Measurements from ENCODE around the gene UNC93A. TPM values are rescaled to one million over a fixed set of nuclear protein-coding genes. Genes with fewer than 3 reads are reported as not detected.
A peak's percentile ranks its signal among the peaks of the same experiment; 100 is the strongest.

Gene UNC93A
- total and polyA plus RNA-seq, 2 donors = 2.8 TPM

GRCh38 chr6:167268683-167269280 lies 22.3 kb upstream of the UNC93A start:
- Histone ChIP-seq H3K27ac (ENCODE audit: low read depth in 1 of 2, low read length in 1 of 2) (peak overlapping the region in 1 of 2 donors; percentile 31), H3K36me3 (ENCODE audit: control insufficient read depth in 2 of 2, insufficient read depth in 2 of 2, low read length in 1 of 2) (no peaks in the 10 kb centered on the region), H3K4me1 (ENCODE audit: control insufficient read depth in 2 of 2, insufficient read depth in 2 of 2, low read length in 2 of 2) (peaks cover 0 to 3% of the 10 kb centered on the region in 2 donors), H3K9me3 (ENCODE audit: control insufficient read depth in 2 of 2, insufficient read depth in 1 of 2, low read length in 1 of 2) (no peaks in the 10 kb centered on the region), H3K4me3 (ENCODE audit: low read length in 2 of 2) (no peak overlapping the region), H3K27me3 (ENCODE audit: control insufficient read depth in 2 of 2, insufficient read depth in 1 of 2, low read length in 1 of 2) (no peaks in the 10 kb centered on the region)
- 92% methylated on average over 20 of the region's 20 CpGs for WGBS
- no peak for DNase-seq (ENCODE audit: low read depth in 6 of 9, low spot score in 9 of 9)

- no peak for DNase-seq (ENCODE audit: low read depth in 6 of 9, low spot score in 9 of 9)
- Histone ChIP-seq H3K9me3 (ENCODE audit: control insufficient read depth in 2 of 2, insufficient read depth in 1 of 2, low read length in 1 of 2) (no peaks in the 10 kb centered on the region), H3K4me3 (ENCODE audit: low read length in 2 of 2) (no peak overlapping the region)
These were observed 20.4 kb upstream of the UNC93A start for GRCh38 chr6:167270499-167271311.

DNA sequence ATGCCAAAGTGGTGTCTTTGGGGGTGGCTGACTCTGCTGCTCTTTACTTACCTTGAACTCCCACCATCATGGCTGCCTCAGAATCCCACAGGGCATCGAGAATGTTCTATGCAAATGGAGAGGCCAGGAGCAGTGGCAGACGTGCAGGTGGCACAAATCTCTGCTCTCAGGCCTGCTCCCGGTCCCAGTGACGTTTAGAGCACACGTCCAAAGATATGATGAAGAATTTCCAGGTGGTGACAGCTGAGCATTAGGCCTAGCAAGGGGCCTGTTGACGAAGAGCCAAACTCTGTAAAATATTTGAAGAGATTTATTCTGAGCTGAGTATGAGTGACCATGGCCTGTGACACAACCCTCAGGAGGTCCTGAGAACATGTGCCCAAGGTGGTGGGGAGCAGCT lies 19.0 kb upstream of the UNC93A start:
- H3K9me3 ChIP-seq (ENCODE audit: control insufficient read depth in 2 of 2, insufficient read depth in 1 of 2, low read length in 1 of 2) = no peaks in the 10 kb centered on the region
- H3K27ac ChIP-seq (ENCODE audit: low read depth in 1 of 2, low read length in 1 of 2) = no peak overlapping the region
- H3K36me3 ChIP-seq (ENCODE audit: control insufficient read depth in 2 of 2, insufficient read depth in 2 of 2, low read length in 1 of 2) = no peaks in the 10 kb centered on the region
- 98% methylated on average over 6 of the region's 6 CpGs for WGBS
- no peak overlapping the region for H3K4me3 ChIP-seq (ENCODE audit: low read length in 2 of 2)
- DNase-seq (ENCODE audit: low read depth in 6 of 9, low spot score in 9 of 9) = no peak
- no peaks in the 10 kb centered on the region for H3K27me3 ChIP-seq (ENCODE audit: control insufficient read depth in 2 of 2, insufficient read depth in 1 of 2, low read length in 1 of 2)
- H3K4me1 ChIP-seq (ENCODE audit: control insufficient read depth in 2 of 2, insufficient read depth in 2 of 2, low read length in 2 of 2) = peaks cover 0 to 3% of the 10 kb centered on the region in 2 donors

More at GRCh38 chr6:167270499-167271311, 20.4 kb upstream of the UNC93A start:
- Histone ChIP-seq H3K36me3 (ENCODE audit: control insufficient read depth in 2 of 2, insufficient read depth in 2 of 2, low read length in 1 of 2) (no peaks in the 10 kb centered on the region), H3K4me1 (ENCODE audit: control insufficient read depth in 2 of 2, insufficient read depth in 2 of 2, low read length in 2 of 2) (peaks cover 0 to 3% of the 10 kb centered on the region in 2 donors), H3K27ac (ENCODE audit: low read depth in 1 of 2, low read length in 1 of 2) (no peak overlapping the region), H3K27me3 (ENCODE audit: control insufficient read depth in 2 of 2, insufficient read depth in 1 of 2, low read length in 1 of 2) (no peaks in the 10 kb centered on the region)
- 95% methylated on average over 26 of the region's 26 CpGs for WGBS

DNA sequence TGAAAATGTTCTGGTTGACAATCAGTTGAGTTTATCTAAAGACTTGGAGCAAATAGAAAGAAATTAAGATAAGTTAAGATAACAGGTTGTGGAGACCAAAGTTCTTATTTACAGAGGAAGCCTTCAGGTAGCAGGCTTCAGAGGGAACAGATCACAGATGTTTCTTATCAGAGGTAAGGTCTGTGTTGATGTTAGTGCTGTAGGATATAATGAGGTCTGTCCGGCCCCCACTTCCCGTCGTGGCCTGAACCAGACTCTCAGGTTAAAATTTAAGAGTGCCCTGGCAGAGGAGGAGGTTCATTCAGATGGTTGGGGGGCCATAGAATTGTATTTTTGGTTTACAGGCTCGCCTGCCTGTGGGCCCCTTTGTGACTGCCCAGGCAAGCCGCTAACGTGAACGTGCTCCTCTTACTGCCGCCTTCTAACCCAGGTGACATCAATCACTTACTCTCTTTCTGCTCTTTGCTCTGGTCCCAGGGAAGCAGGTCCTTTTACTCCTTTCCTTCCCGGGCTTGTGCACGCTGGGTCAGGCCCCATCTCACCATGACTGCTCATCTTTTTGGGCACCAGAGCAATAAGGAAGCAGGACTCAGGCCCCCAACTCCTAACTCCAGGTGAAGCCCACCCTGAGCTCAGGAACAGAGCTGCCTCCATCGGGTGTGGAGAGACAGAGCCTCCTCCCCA lies 18.3 kb upstream of the UNC93A start:
- DNase-seq (ENCODE audit: low read depth in 6 of 9, low spot score in 9 of 9) = no peak
- H3K4me3 ChIP-seq (ENCODE audit: low read length in 2 of 2) = no peak overlapping the region
- no peaks in the 10 kb centered on the region for H3K36me3 ChIP-seq (ENCODE audit: control insufficient read depth in 2 of 2, insufficient read depth in 2 of 2, low read length in 1 of 2)
- H3K27ac ChIP-seq (ENCODE audit: low read depth in 1 of 2, low read length in 1 of 2) = no peak overlapping the region
- WGBS = 77% methylated on average over 11 of the region's 11 CpGs
- no peaks in the 10 kb centered on the region for H3K9me3 ChIP-seq (ENCODE audit: control insufficient read depth in 2 of 2, insufficient read depth in 1 of 2, low read length in 1 of 2)
- H3K4me1 ChIP-seq (ENCODE audit: control insufficient read depth in 2 of 2, insufficient read depth in 2 of 2, low read length in 2 of 2) = peaks cover 0 to 3% of the 10 kb centered on the region in 2 donors
- H3K27me3 ChIP-seq (ENCODE audit: control insufficient read depth in 2 of 2, insufficient read depth in 1 of 2, low read length in 1 of 2) = no peaks in the 10 kb centered on the region

DNA sequence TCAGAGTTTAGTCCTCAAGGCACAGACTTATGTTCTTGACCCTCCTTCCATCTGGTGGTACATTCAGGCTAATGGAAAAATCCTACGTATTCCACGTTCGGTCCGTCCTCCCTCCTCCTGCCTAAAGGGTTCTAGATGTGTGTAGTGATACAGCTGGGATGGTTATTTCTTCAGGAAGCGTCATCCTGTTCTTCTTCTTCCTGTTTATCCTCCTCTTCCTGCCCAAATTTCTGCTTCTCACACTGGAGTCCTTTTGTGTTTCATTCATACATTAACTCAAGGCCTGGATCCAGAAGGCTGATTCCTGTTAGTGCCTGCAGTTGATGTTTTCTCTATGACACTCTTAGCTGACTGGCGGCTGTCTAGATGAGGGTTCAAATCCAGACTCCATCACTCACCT lies 16.8 kb upstream of the UNC93A start:
- H3K36me3 ChIP-seq (ENCODE audit: control insufficient read depth in 2 of 2, insufficient read depth in 2 of 2, low read length in 1 of 2) = no peaks in the 10 kb centered on the region
- WGBS = 96% methylated on average over 6 of the region's 6 CpGs
- H3K27ac ChIP-seq (ENCODE audit: low read depth in 1 of 2, low read length in 1 of 2) = no peak overlapping the region
- no peaks in the 10 kb centered on the region for H3K9me3 ChIP-seq (ENCODE audit: control insufficient read depth in 2 of 2, insufficient read depth in 1 of 2, low read length in 1 of 2)
- H3K4me3 ChIP-seq (ENCODE audit: low read length in 2 of 2) = no peak overlapping the region
- H3K27me3 ChIP-seq (ENCODE audit: control insufficient read depth in 2 of 2, insufficient read depth in 1 of 2, low read length in 1 of 2) = no peaks in the 10 kb centered on the region
- no peak for DNase-seq (ENCODE audit: low read depth in 6 of 9, low spot score in 9 of 9)
- peaks cover 0 to 5% of the 10 kb centered on the region in 2 donors for H3K4me1 ChIP-seq (ENCODE audit: control insufficient read depth in 2 of 2, insufficient read depth in 2 of 2, low read length in 2 of 2)

DNA sequence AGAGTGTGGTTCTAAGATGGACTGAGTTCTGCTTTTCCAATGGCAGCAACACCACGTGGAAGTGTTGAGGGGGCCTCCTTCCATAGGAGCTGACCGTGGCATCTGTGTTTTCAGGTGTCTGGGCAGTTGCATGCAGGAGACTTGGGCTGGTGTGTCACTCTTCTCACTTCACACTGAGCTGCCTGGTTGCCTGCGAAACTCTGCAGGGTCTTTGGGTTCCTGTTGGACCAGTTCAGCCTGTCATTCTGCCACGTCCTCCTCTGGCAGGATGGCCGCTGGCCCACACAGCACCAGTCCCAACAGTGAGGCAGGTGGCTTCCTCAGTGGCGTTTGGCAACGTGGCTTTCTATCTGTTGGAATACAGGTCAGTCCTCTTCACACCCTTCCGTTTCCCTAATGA lies 16.1 kb upstream of the UNC93A start:
- Histone ChIP-seq H3K4me1 (ENCODE audit: control insufficient read depth in 2 of 2, insufficient read depth in 2 of 2, low read length in 2 of 2) (peaks cover 0 to 6% of the 10 kb centered on the region in 2 donors), H3K4me3 (ENCODE audit: low read length in 2 of 2) (no peak overlapping the region), H3K27me3 (ENCODE audit: control insufficient read depth in 2 of 2, insufficient read depth in 1 of 2, low read length in 1 of 2) (no peaks in the 10 kb centered on the region), H3K9me3 (ENCODE audit: control insufficient read depth in 2 of 2, insufficient read depth in 1 of 2, low read length in 1 of 2) (no peaks in the 10 kb centered on the region), H3K36me3 (ENCODE audit: control insufficient read depth in 2 of 2, insufficient read depth in 2 of 2, low read length in 1 of 2) (no peaks in the 10 kb centered on the region), H3K27ac (ENCODE audit: low read depth in 1 of 2, low read length in 1 of 2) (no peak overlapping the region)
- no peak for DNase-seq (ENCODE audit: low read depth in 6 of 9, low spot score in 9 of 9)
- WGBS = 92% methylated on average over 8 of the region's 8 CpGs

DNA sequence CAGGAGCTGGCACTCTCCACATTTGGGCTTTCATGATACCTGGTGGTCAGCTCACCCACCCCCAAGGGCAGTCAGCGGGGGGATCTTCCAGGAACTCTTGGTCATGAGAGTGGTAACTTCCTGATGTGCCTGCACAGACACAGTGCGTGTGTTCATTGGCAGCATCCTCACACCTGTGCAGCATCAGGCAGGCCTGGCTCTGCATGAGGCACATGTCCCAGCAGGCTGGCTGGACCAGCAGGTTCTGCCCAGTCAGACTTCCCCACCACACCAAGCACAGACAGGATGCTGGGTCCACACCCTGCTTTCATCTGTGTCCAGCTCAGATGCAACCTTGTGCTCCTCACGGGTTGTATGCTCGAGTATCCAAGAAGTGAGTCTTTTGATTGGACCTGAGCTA lies 15.7 kb upstream of the UNC93A start:
- Histone ChIP-seq H3K4me3 (ENCODE audit: low read length in 2 of 2) (no peak overlapping the region), H3K9me3 (ENCODE audit: control insufficient read depth in 2 of 2, insufficient read depth in 1 of 2, low read length in 1 of 2) (no peaks in the 10 kb centered on the region), H3K27ac (ENCODE audit: low read depth in 1 of 2, low read length in 1 of 2) (no peak overlapping the region), H3K36me3 (ENCODE audit: control insufficient read depth in 2 of 2, insufficient read depth in 2 of 2, low read length in 1 of 2) (no peaks in the 10 kb centered on the region), H3K27me3 (ENCODE audit: control insufficient read depth in 2 of 2, insufficient read depth in 1 of 2, low read length in 1 of 2) (no peaks in the 10 kb centered on the region), H3K4me1 (ENCODE audit: control insufficient read depth in 2 of 2, insufficient read depth in 2 of 2, low read length in 2 of 2) (peaks cover 2 to 9% of the 10 kb centered on the region in 2 donors)
- DNase-seq (ENCODE audit: low read depth in 6 of 9, low spot score in 9 of 9) = no peak
- 83% methylated on average over 4 of the region's 4 CpGs for WGBS

- DNase-seq (ENCODE audit: low read depth in 6 of 9, low spot score in 9 of 9) = no peak
- Histone ChIP-seq H3K4me1 (ENCODE audit: control insufficient read depth in 2 of 2, insufficient read depth in 2 of 2, low read length in 2 of 2) (peaks cover 2 to 10% of the 10 kb centered on the region in 2 donors), H3K4me3 (ENCODE audit: low read length in 2 of 2) (no peak overlapping the region), H3K36me3 (ENCODE audit: control insufficient read depth in 2 of 2, insufficient read depth in 2 of 2, low read length in 1 of 2) (no peaks in the 10 kb centered on the region), H3K27me3 (ENCODE audit: control insufficient read depth in 2 of 2, insufficient read depth in 1 of 2, low read length in 1 of 2) (no peaks in the 10 kb centered on the region), H3K9me3 (ENCODE audit: control insufficient read depth in 2 of 2, insufficient read depth in 1 of 2, low read length in 1 of 2) (no peaks in the 10 kb centered on the region), H3K27ac (ENCODE audit: low read depth in 1 of 2, low read length in 1 of 2) (no peak overlapping the region)
- WGBS = 89% methylated on average over 13 of the region's 13 CpGs
These were observed 14.2 kb upstream of the UNC93A start for GRCh38 chr6:167276772-167277533.
